ENCODE results near the gene U2AF1.
"Not testable (repeated sequence)": the region's sequence is repeated elsewhere in the genome, so short reads cannot be mapped to it uniquely, and the experiment has no call there.

- not testable (repeated sequence) for TF ChIP-seq EP300 (IDR thresholded peaks at IDR 0.05; ENCODE audit: low read length); MYC (IDR thresholded peaks at IDR 0.05; ENCODE audit: low read depth, low read length); MYC (CRISPR knock-in tag; IDR thresholded peaks at IDR 0.05; ENCODE audit: borderline replicate concordance, low read depth); CUX1 (CRISPR knock-in tag; IDR thresholded peaks at IDR 0.05); FOXP1 (CRISPR knock-in tag; IDR thresholded peaks at IDR 0.05); KAT7 (CRISPR knock-in tag; IDR thresholded peaks at IDR 0.05; ENCODE audit: borderline replicate concordance); ZNF830 (CRISPR knock-in tag; IDR thresholded peaks at IDR 0.05); NFXL1 (CRISPR knock-in tag; IDR thresholded peaks at IDR 0.05); NR3C1 (CRISPR knock-in tag; IDR thresholded peaks at IDR 0.05); GTF2F1 (IDR thresholded peaks at IDR 0.05; ENCODE audit: low read depth, low read length)
These were observed 46.2 kb upstream of the U2AF1 start for GRCh38 chr21:43153601-43154000.
